Measurements from ENCODE around the gene NIT1.

DNA sequence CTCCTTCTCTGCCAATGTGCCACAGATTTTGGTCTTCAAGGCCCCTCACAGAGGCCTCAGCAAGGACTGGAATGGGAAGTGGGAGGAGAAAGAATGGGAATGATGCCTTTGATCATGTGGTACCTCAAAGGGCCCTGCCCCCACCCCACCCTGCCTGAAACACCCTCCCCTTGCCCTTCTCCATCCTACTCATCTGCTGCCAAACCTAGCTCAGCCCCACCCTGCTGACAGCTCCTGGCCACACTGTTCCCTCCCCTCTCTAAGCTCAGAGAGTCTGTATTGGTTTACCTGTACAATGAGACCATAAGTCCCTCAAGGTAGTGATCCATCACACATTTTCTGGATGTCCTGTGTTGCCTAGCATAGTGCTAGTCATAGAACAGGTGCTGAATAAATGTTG is 41.5 kb upstream of the NIT1 start:
- TF ChIP-seq, protein P1, sequence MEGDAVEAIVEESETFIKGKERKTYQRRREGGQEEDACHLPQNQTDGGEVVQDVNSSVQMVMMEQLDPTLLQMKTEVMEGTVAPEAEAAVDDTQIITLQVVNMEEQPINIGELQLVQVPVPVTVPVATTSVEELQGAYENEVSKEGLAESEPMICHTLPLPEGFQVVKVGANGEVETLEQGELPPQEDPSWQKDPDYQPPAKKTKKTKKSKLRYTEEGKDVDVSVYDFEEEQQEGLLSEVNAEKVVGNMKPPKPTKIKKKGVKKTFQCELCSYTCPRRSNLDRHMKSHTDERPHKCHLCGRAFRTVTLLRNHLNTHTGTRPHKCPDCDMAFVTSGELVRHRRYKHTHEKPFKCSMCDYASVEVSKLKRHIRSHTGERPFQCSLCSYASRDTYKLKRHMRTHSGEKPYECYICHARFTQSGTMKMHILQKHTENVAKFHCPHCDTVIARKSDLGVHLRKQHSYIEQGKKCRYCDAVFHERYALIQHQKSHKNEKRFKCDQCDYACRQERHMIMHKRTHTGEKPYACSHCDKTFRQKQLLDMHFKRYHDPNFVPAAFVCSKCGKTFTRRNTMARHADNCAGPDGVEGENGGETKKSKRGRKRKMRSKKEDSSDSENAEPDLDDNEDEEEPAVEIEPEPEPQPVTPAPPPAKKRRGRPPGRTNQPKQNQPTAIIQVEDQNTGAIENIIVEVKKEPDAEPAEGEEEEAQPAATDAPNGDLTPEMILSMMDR (conservative IDR thresholded peaks at IDR 0.05) = no peak
- TF ChIP-seq ZFX (IDR thresholded peaks at IDR 0.05) = no peak

Measured in C4-2B (cell line).